ENCODE measurements around the gene NLRP11.

GRCh38 chr19:55870736-55871135, 38.9 kb upstream of the NLRP11 start:
- no peak for TF ChIP-seq CTCF (conservative IDR thresholded peaks at IDR 0.05 in 1 of 2, IDR thresholded peaks at IDR 0.05 in 1 of 2; ENCODE audit: low read depth in 1 of 2, low read length in 2 of 2)
- no peak for TF ChIP-seq EZH2 (IDR thresholded peaks at IDR 0.05; ENCODE audit: low read length, missing control alignments)

Data from fibroblast of lung (primary cell).